NB4 (cell line): ENCODE data around the gene NOC4L.

Source experiments
- POLR2A ChIP-seq: IDR thresholded peaks from 2 replicates; pipeline ENCODE4 v1.6.1; 2011; ENCODE audit warnings: mild to moderate bottlenecking; ENCODE audit not compliant: insufficient read length; ENCODE audit errors: extremely low read depth
- TF ChIP-seq, protein P1 (sequence below): IDR thresholded peaks from one replicate; pipeline ENCODE4 v1.5.1; 2012; ENCODE audit warnings: low read depth, low read length
- TF ChIP-seq, protein P2 (sequence below): IDR thresholded peaks from 2 replicates; pipeline ENCODE4 v1.6.1; 2011; ENCODE audit warnings: low read depth, low read length

DNA sequence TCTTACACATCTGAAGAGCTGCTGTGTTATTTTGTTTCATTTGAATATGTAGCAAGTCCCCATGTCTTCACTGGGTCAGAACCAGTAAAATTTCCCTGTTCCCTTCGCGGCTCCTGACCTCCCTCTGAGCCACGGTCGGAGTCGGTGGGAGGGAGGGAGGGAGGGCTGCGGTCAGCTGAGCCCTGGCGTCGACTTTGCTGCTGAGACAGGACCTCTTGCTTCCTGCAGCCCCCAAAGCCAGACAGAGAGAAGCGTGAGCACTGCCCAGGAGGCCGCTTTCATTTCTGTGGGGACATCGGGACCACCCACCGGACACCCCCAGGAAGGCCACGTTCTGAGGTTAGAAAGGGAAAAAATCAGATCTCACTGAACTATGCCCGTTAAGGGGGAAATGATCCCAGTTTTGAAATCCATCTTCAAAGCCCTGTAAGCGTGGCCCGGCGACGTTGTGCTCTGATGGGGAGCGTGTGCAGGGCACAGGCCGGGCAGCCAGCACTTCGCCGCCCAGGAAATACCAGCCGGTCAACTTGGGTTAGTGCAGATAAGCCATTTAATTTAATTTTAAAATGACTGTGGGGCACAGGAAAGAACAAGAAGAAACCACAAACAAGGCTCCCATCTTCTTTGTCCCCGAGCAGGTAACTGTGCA, 42.1 kb downstream of the NOC4L start:
- TF ChIP-seq POLR2A = no peak
- TF ChIP-seq, protein P1, sequence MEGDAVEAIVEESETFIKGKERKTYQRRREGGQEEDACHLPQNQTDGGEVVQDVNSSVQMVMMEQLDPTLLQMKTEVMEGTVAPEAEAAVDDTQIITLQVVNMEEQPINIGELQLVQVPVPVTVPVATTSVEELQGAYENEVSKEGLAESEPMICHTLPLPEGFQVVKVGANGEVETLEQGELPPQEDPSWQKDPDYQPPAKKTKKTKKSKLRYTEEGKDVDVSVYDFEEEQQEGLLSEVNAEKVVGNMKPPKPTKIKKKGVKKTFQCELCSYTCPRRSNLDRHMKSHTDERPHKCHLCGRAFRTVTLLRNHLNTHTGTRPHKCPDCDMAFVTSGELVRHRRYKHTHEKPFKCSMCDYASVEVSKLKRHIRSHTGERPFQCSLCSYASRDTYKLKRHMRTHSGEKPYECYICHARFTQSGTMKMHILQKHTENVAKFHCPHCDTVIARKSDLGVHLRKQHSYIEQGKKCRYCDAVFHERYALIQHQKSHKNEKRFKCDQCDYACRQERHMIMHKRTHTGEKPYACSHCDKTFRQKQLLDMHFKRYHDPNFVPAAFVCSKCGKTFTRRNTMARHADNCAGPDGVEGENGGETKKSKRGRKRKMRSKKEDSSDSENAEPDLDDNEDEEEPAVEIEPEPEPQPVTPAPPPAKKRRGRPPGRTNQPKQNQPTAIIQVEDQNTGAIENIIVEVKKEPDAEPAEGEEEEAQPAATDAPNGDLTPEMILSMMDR = no peak
- TF ChIP-seq, protein P2, sequence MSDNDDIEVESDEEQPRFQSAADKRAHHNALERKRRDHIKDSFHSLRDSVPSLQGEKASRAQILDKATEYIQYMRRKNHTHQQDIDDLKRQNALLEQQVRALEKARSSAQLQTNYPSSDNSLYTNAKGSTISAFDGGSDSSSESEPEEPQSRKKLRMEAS = no peak
